BLaER1 treated with 17β-estradiol and CSF1 and Interleukin-3, amounts not matched to agents 10 nM and 100 nM (cell line): ENCODE results near the gene UNC119.
"Not testable (repeated sequence)": the region's sequence is repeated elsewhere in the genome, so short reads cannot be mapped to it uniquely, and the experiment has no call there.

ENCODE experiments used
- H3K27ac ChIP-seq, 11 experiments: shearing (Covaris generic); formaldehyde crosslinking; 2 replicates each; pipeline ENCODE4 v1.8.1; 2022
- H3K27me3 ChIP-seq, 11 experiments: shearing (Covaris generic); formaldehyde crosslinking; 2 replicates each; pipeline ENCODE4 v1.8.1; 2022
- H3K36me3 ChIP-seq, 11 experiments: shearing (Covaris generic); formaldehyde crosslinking; 2 replicates each; pipeline ENCODE4 v1.8.1; 2022
- H3K4me1 ChIP-seq, 10 experiments: shearing (Covaris generic); formaldehyde crosslinking; 2 replicates each; pipeline ENCODE4 v1.8.1; 2022
- H3K4me2 ChIP-seq, 11 experiments: shearing (Covaris generic); formaldehyde crosslinking; 2 replicates each; pipeline ENCODE4 v1.8.1; 2022
- H3K4me3 ChIP-seq, 10 experiments: shearing (Covaris generic); formaldehyde crosslinking; 2 replicates each; pipeline ENCODE4 v1.8.1; 2022
- H3K9ac ChIP-seq, 11 experiments: shearing (Covaris generic); formaldehyde crosslinking; 2 replicates each; pipeline ENCODE4 v1.8.1; 2022
- H3K9me3 ChIP-seq, 11 experiments: shearing (Covaris generic); formaldehyde crosslinking; replicated peaks in 1 of 11; 2 replicates each; pipeline ENCODE4 v1.8.1; 2022
- H4K20me1 ChIP-seq, 11 experiments: shearing (Covaris generic); formaldehyde crosslinking; 2 replicates each; pipeline ENCODE4 v1.8.1; 2022
- Cebpa-rat ChIP-seq, 11 experiments: shearing (Covaris generic); IDR thresholded peaks; 2 replicates each; pipeline ENCODE4 v1.8.1; 2022

Gene UNC119

DNA sequence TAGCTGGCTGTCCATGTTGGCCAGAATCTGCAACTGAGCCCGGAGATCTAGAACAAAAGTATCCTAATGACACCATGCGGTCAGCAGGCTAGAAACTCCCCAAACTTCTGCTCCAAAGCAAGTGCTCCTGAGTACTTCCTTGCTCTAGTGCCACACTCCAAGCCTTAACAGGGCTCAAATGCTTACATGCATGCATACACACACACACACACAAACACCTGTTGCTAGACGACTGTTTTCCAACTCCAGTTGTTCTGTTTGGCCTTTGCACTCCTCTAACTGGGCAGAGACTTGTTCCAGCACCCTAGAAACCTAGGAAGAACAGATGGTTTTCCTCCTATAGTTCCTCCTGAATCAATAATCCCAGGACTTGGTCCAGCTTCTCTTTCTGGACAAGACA lies 32.0 kb upstream of the UNC119 start:
- Histone ChIP-seq H3K9me3 (no peaks in the 10 kb centered on the region), H3K4me3 (no peak overlapping the region), H3K9ac (no peak overlapping the region), H4K20me1 (peaks cover 0 to 51% (median 9%) of the 10 kb centered on the region in 11 experiments; a peak in 10 of 22 replicates), H3K27me3 (no peaks in the 10 kb centered on the region), H3K4me1 (no peaks in the 10 kb centered on the region), H3K36me3 (peaks cover 61 to 99% (median 97%) of the 10 kb centered on the region in 11 experiments), H3K4me2 (no peak overlapping the region), H3K27ac (no peak overlapping the region)
- no peak for TF ChIP-seq Cebpa-rat (IDR thresholded peaks at IDR 0.05)

DNA sequence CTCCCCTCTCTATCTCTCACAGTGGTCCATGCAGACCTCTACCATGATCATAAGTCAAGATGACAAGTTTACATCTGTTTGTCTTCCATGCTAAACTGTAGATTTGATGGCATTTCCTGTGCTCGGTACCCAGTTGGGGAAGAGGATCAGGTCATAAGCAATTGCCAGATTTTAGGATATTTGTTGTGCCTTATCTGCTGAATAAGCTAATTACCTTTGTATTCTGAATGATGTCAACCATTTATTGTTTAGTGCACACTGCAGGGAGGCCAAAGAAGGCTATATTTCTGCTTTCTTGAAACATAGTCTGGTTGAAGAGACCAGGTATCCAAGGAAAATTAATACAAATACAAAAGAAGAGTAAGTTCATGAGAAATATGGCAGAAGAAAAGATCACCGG lies 30.1 kb upstream of the UNC119 start:
- Histone ChIP-seq H3K4me1 (peaks cover 0 to 2% (median under 1%) of the 10 kb centered on the region in 10 experiments; a peak in 9 of 20 replicates), H3K9me3 (no peaks in the 10 kb centered on the region), H3K27me3 (no peaks in the 10 kb centered on the region), H3K9ac (no peak overlapping the region), H3K4me3 (no peak overlapping the region), H3K36me3 (peaks cover 71 to 99% (median 97%) of the 10 kb centered on the region in 11 experiments), H3K4me2 (no peak overlapping the region), H3K27ac (no peak overlapping the region), H4K20me1 (peaks cover 0 to 34% (median 3%) of the 10 kb centered on the region in 11 experiments; a peak in 7 of 22 replicates)
- TF ChIP-seq Cebpa-rat (IDR thresholded peaks at IDR 0.05) = no peak

DNA sequence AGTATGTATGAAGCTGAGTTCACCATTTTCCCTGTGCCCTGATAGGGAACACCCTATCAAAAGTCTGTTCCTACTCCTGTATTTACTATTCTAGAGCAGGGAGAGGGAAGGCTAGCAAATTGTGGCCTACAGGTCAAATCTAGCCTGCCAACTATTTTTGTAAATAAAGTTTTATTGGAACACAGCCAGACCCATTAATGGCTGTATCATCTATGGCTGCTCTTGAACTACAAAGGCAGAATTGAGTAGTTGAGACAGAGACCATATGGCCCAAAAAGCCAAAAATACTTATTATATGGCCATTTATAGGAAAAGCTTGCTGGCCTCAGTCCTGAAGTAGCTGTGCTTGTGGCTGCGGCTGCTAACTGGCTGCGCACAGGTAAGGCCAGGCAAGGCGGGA lies 28.5 kb upstream of the UNC119 start:
- no peak overlapping the region for H3K9ac ChIP-seq
- H3K27ac ChIP-seq = no peak overlapping the region
- H3K27me3 ChIP-seq = no peaks in the 10 kb centered on the region
- peaks cover 68 to 89% (median 86%) of the 10 kb centered on the region in 11 experiments for H3K36me3 ChIP-seq
- H3K4me1 ChIP-seq = peaks cover 7 to 12% (median 10%) of the 10 kb centered on the region in 10 experiments; a peak in 19 of 20 replicates
- peaks cover 0 to 29% (median 2%) of the 10 kb centered on the region in 11 experiments; a peak in 8 of 22 replicates for H4K20me1 ChIP-seq
- no peaks in the 10 kb centered on the region for H3K9me3 ChIP-seq
- no peak for TF ChIP-seq Cebpa-rat (IDR thresholded peaks at IDR 0.05)
- no peak overlapping the region for H3K4me2 ChIP-seq
- no peak overlapping the region for H3K4me3 ChIP-seq

DNA sequence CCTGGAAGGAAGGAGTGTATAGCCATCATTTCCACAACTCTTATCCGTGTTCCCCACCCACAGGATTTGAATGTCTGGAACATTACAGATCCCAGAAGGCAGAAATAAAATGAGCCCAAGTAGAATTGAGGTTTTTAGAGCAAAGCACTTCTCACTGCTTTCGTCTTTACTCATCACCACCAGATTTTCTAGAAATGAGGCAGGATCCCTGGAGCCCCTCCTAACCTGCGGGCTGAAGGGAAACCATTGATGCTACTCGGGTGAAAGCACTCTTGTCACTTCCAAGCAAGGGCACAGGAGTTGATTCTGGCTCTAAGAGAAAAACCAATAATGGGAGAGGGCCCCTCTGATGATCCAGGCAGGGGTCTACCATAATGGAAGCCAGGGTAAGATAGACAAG lies 27.1 kb upstream of the UNC119 start:
- Histone ChIP-seq H3K4me3 (no peak overlapping the region), H4K20me1 (peaks cover 0 to 25% (median 6%) of the 10 kb centered on the region in 11 experiments; a peak in 8 of 22 replicates), H3K9me3 (no peaks in the 10 kb centered on the region), H3K27ac (no peak overlapping the region), H3K9ac (no peak overlapping the region), H3K27me3 (no peaks in the 10 kb centered on the region), H3K4me1 (peaks cover 16 to 25% (median 20%) of the 10 kb centered on the region in 10 experiments; a peak in 19 of 20 replicates), H3K4me2 (no peak overlapping the region), H3K36me3 (peaks cover 53 to 80% (median 76%) of the 10 kb centered on the region in 11 experiments)
- TF ChIP-seq Cebpa-rat (IDR thresholded peaks at IDR 0.05) = no peak

DNA sequence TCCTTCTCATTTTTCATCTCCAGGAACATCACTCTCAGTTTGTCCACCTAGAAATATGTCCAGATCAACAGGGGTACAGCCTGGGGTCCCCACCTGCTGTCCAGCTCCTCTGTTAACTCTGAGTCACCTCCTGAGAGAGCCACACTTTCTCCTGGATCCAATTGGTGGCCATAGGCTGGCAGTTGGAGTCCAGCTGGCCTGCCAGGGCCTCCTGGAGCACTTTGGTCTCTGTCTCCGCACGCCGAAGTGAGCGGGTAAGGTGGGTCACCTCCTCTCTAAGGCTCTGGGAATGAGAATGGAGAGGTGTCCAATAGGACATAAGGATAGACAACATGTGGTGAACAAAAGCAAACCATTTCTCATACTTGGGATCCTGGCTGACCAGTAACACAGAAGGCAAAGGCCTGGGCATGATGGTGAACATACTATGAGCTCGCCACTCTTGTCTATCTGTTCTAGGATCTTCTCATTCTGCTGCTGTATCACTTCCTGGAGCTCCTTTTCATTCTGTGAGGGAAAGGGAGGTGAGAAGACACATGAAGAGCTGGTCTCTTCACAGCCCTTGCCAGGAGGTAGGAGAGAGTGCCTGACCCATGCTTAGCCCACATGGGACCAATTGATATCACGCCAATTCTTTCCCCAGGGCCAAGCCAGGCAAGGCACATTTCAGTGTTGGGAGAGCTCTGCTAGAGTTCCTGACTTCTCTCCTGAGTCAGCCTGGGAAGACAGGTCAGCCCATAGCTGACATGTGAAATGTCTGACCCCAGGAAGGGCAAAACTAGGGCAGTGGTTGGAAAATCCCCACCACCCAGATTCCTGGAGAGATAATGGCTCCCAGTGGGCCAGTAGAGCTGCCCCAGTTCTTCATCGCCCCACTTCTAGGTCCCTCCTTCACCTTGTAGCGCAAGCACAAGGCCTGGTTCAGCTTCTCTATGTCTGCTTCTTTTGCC lies 26.1 kb upstream of the UNC119 start:
- Histone ChIP-seq H3K4me1 (peaks cover 16 to 26% (median 20%) of the 10 kb centered on the region in 10 experiments; a peak in 19 of 20 replicates), H3K4me3 (no peak overlapping the region), H3K27ac (no peak overlapping the region), H3K9me3 (no peaks in the 10 kb centered on the region), H4K20me1 (peaks cover 0 to 25% (median 6%) of the 10 kb centered on the region in 11 experiments; a peak in 8 of 22 replicates), H3K36me3 (peaks cover 43 to 80% (median 73%) of the 10 kb centered on the region in 11 experiments), H3K27me3 (no peaks in the 10 kb centered on the region), H3K9ac (no peak overlapping the region), H3K4me2 (no peak overlapping the region)
- no peak for TF ChIP-seq Cebpa-rat (IDR thresholded peaks at IDR 0.05)

DNA sequence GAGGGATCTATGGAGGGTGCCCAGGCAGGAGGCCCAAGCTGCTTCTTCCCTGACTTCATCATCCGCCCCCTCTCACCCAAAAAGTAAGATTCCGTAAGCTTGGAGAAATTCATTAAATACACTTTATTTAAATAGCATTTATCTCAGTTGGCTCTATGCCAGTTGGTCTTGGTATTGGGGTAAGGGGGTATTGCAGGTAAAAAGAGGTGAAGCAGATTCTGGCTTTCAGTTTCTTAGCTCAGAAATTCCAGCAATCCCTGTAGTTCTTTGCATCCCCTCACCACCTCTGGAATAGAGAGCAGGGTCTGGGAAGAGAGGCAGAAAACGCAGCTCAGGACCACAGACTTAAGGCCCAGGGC lies 25.0 kb upstream of the UNC119 start:
- Histone ChIP-seq H3K4me3 (no peak overlapping the region), H4K20me1 (peaks cover 0 to 20% (median 6%) of the 10 kb centered on the region in 11 experiments; a peak in 7 of 22 replicates), H3K36me3 (peaks cover 33 to 77% (median 63%) of the 10 kb centered on the region in 11 experiments), H3K4me2 (peak overlapping the region; percentile 36 to 85 (median 69); a peak in 20 of 22 replicates), H3K9ac (no peak overlapping the region; a peak in 1 of 22 replicates), H3K27ac (peak overlapping the region in 7 of 11 experiments; percentile 13 to 57 (median 49); a peak in 10 of 22 replicates), H3K9me3 (no peaks in the 10 kb centered on the region), H3K27me3 (no peaks in the 10 kb centered on the region), H3K4me1 (peaks cover 18 to 37% (median 26%) of the 10 kb centered on the region in 10 experiments; a peak in 19 of 20 replicates)
- TF ChIP-seq Cebpa-rat (IDR thresholded peaks at IDR 0.05) = no peak

DNA sequence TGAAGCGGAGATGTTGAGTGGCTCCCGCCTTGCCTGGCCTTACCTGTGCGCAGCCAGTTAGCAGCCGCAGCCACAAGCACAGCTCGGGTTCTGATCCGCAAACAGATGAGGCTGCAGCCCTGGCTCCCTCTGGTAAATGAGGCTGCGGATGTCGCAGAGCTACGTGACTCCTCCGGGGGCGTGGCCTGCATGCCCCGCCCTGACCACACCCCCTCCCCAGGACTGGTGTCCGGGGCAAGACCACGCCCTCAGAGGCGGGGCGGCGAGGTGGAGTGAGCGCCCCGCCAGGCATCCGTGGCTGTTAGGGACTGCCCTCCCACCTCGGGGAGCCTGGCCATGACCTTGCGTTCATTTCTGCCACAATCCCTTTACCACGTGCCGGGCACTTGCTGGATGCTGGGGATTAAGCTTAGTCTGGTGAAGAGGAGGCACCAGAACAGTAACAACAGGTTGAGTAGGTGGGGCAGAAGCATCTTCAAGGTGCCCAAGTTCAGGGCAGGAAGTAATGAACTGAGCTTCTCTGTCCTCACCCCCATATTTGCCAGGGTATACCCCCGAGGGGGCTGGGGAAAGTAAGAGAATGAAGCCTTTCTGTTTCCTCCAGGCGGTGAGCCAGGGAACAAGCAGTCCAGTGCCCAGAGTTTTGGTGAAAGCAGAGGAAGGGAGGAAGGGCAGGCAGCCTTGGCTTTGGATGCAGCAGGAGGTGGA lies 24.5 kb upstream of the UNC119 start, which contains the start of gene ALDOC:
Gene ALDOC (minus strand): TSS at position 138 of the 708 bp plus-strand sequence. CDS start 1,363 bp downstream, outside the sequence.
- peaks cover 23 to 42% (median 32%) of the 10 kb centered on the region in 10 experiments for H3K4me1 ChIP-seq
- peak within 1 kb of the TSS; percentile 48 to 85 (median 78) for H3K4me2 ChIP-seq
- H3K27me3 ChIP-seq = no peaks in the 10 kb centered on the region
- H3K9ac ChIP-seq = peak within 1 kb of the TSS in 7 of 11 experiments; percentile 18 to 62 (median 48); a peak in 9 of 22 replicates
- H3K27ac ChIP-seq = peak within 1 kb of the TSS in 7 of 11 experiments; percentile 13 to 57 (median 49); a peak in 11 of 22 replicates
- H4K20me1 ChIP-seq = peaks cover 0 to 18% (median 6%) of the 10 kb centered on the region in 11 experiments; a peak in 7 of 22 replicates
- no peaks in the 10 kb centered on the region for H3K9me3 ChIP-seq
- H3K4me3 ChIP-seq = peak within 1 kb of the TSS; percentile 42 to 65 (median 48); a peak in 17 of 20 replicates
- no peak for TF ChIP-seq Cebpa-rat (IDR thresholded peaks at IDR 0.05)
- peaks cover 27 to 72% (median 58%) of the 10 kb centered on the region in 11 experiments for H3K36me3 ChIP-seq

DNA sequence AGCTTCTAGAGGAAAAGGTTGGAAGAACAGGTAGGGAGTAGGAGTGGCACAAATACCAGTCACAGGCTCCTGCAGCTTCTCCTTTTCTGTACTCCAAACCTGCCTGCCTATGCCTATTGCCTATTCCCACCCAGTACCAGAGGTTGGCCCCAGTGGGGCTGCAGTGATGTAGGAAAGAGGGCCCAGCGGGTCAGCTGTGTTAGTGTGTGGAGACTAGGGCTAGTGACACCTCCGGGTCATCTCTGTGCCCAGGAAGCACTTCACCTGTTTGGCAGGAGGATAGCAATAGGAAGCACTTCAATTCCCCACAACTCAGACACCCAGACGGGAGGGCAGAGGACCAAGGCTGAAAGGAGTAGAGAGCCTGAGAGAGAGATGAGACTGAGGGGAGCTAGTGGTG lies 23.6 kb upstream of the UNC119 start:
- not testable (repeated sequence) for H3K27ac ChIP-seq

More for the DNA sequence above, 23.6 kb upstream of the UNC119 start:
- H3K27me3 ChIP-seq, H3K9me3 ChIP-seq: not testable (repeated sequence)
- H3K4me1 ChIP-seq = peaks cover 24 to 46% (median 34%) of the 10 kb centered on the region in 10 experiments
- peak overlapping the region in 9 of 10 experiments; percentile 19 to 53 (median 35); a peak in 11 of 20 replicates for H3K4me3 ChIP-seq
- H3K36me3 ChIP-seq = peaks cover 24 to 66% (median 52%) of the 10 kb centered on the region in 11 experiments
- H3K9ac ChIP-seq = peak overlapping the region in 4 of 11 experiments; percentile 21 to 46 (median 40); a peak in 5 of 22 replicates
- peaks cover 0 to 16% (median 6%) of the 10 kb centered on the region in 11 experiments; a peak in 7 of 22 replicates for H4K20me1 ChIP-seq
- H3K4me2 ChIP-seq = peak overlapping the region; percentile 48 to 82 (median 77)
